Mesenchymal stem cell (in vitro differentiated cells and primary cell): ENCODE data around the gene SASH1.
A peak's percentile ranks its signal among the peaks of the same experiment; 100 is the strongest.

Experiments
- DNase-seq: peaks from one replicate; pipeline ENCODE4 v3.0.0-alpha.2; 2013
- H2AFZ ChIP-seq: one replicate; pipeline ENCODE4 v1.6.1; 2013; ENCODE audit warnings: low read depth, mild to moderate bottlenecking, control low read depth, inconsistent platforms, low read length, moderate library complexity
- H2AK5ac ChIP-seq: 2 replicates; pipeline ENCODE4 v1.6.1; 2013; ENCODE audit warnings: low read length, moderate library complexity, mild to moderate bottlenecking, inconsistent platforms; ENCODE audit not compliant: severe bottlenecking
- H2BK120ac ChIP-seq: one replicate; pipeline ENCODE4 v1.6.1; 2013; ENCODE audit warnings: low read depth, mild to moderate bottlenecking, inconsistent platforms, low read length, moderate library complexity
- H2BK12ac ChIP-seq, 2 experiments: one replicate each; pipeline ENCODE4 v1.6.1; 2013; ENCODE audit warnings: inconsistent platforms in 2 of 2, low read length in 2 of 2, mild to moderate bottlenecking in 2 of 2, moderate library complexity in 2 of 2, control low read depth in 1 of 2
- H2BK15ac ChIP-seq: one replicate; pipeline ENCODE4 v1.6.1; 2013; ENCODE audit warnings: mild to moderate bottlenecking, low read depth, inconsistent platforms; ENCODE audit not compliant: poor library complexity, severe bottlenecking
- H2BK5ac ChIP-seq: 2 replicates; pipeline ENCODE4 v1.6.1; 2013; ENCODE audit warnings: low read depth, mild to moderate bottlenecking, low read length, control low read depth, inconsistent platforms; ENCODE audit not compliant: poor library complexity, severe bottlenecking
- H3K14ac ChIP-seq, 2 experiments: one replicate each; pipeline ENCODE4 v1.6.1; 2013; ENCODE audit warnings: inconsistent platforms in 2 of 2, low read length in 2 of 2, control low read depth in 1 of 2, mild to moderate bottlenecking in 1 of 2, moderate library complexity in 1 of 2
- H3K18ac ChIP-seq, 2 experiments: one replicate each; pipeline ENCODE4 v1.6.1; 2013; ENCODE audit warnings: inconsistent platforms in 2 of 2, low read length in 2 of 2, control low read depth in 1 of 2, low read depth in 1 of 2, mild to moderate bottlenecking in 1 of 2
- H3K23ac ChIP-seq, 2 experiments: one replicate each; pipeline ENCODE4 v1.6.1; 2013; ENCODE audit warnings: inconsistent platforms in 2 of 2, low read length in 2 of 2, mild to moderate bottlenecking in 2 of 2, moderate library complexity in 2 of 2, control low read depth in 1 of 2
- H3K27ac ChIP-seq: 2 replicates; pipeline ENCODE4 v1.5.1; 2013; ENCODE audit warnings: mild to moderate bottlenecking, moderate library complexity, low read length, control low read depth, inconsistent platforms; ENCODE audit not compliant: poor library complexity, severe bottlenecking
- H3K27me3 ChIP-seq, 2 experiments: 2 replicates each; pipeline versions ENCODE4 v1.6.1 to v1.7.0; 2013; ENCODE audit warnings: low read length in 2 of 2, mild to moderate bottlenecking in 2 of 2, moderate library complexity in 2 of 2, control low read depth in 1 of 2, inconsistent platforms in 1 of 2; ENCODE audit not compliant: control insufficient read depth in 1 of 2, insufficient read depth in 1 of 2
- H3K36me3 ChIP-seq, 2 experiments: 2 replicates each; pipeline versions ENCODE4 v1.6.1 to v1.7.0; 2013; ENCODE audit warnings: low read length in 2 of 2, control low read depth in 1 of 2, inconsistent platforms in 1 of 2, low read depth in 1 of 2, mild to moderate bottlenecking in 1 of 2; ENCODE audit not compliant: insufficient read depth in 2 of 2, control insufficient read depth in 1 of 2
- H3K4ac ChIP-seq, 2 experiments: one replicate each; pipeline ENCODE4 v1.6.1; 2013; ENCODE audit warnings: inconsistent platforms in 2 of 2, low read length in 2 of 2, mild to moderate bottlenecking in 2 of 2, moderate library complexity in 2 of 2, control low read depth in 1 of 2, low read depth in 1 of 2
- H3K4me1 ChIP-seq: 2 replicates; pipeline ENCODE4 v1.6.1; 2013; ENCODE audit warnings: low read depth, low read length, control low read depth; ENCODE audit not compliant: control insufficient read depth, insufficient read depth
- H3K4me2 ChIP-seq: 2 replicates; pipeline ENCODE4 v1.6.1; 2013; ENCODE audit warnings: low read length, mild to moderate bottlenecking, inconsistent platforms; ENCODE audit not compliant: poor library complexity, severe bottlenecking
- H3K4me3 ChIP-seq, 2 experiments: 2 replicates each; pipeline versions ENCODE4 v1.5.1 to v1.7.0; 2013; ENCODE audit warnings: low read length in 2 of 2, mild to moderate bottlenecking in 2 of 2, control low read depth in 1 of 2, low read depth in 1 of 2; ENCODE audit not compliant: insufficient read depth in 1 of 2
- H3K79me1 ChIP-seq: replicated peaks from 2 replicates; pipeline ENCODE4 v1.6.1; 2013; ENCODE audit warnings: mild to moderate bottlenecking, control low read depth, low read length, inconsistent platforms; ENCODE audit not compliant: poor library complexity, severe bottlenecking
- H3K9ac ChIP-seq: 2 replicates; pipeline ENCODE4 v1.7.0; 2013; ENCODE audit warnings: mild to moderate bottlenecking, low read length, moderate library complexity
- H3K9me3 ChIP-seq: 2 replicates; pipeline ENCODE4 v1.7.0; 2013; ENCODE audit warnings: mild to moderate bottlenecking, low read length; ENCODE audit not compliant: control insufficient read depth
- H4K8ac ChIP-seq: one replicate; pipeline ENCODE4 v1.6.1; 2013; ENCODE audit warnings: inconsistent platforms, mild to moderate bottlenecking, low read length, moderate library complexity
- H4K91ac ChIP-seq: one replicate; pipeline ENCODE4 v1.6.1; 2013; ENCODE audit warnings: mild to moderate bottlenecking, low read length, inconsistent platforms
- WGBS: methylation state at CpG from one replicate; pipeline ENCODE4 v1.1.7; 2013; ENCODE audit warnings: mixed read lengths; 5-methylcytosine and 5-hydroxymethylcytosine counted together

SASH1 gene

DNA sequence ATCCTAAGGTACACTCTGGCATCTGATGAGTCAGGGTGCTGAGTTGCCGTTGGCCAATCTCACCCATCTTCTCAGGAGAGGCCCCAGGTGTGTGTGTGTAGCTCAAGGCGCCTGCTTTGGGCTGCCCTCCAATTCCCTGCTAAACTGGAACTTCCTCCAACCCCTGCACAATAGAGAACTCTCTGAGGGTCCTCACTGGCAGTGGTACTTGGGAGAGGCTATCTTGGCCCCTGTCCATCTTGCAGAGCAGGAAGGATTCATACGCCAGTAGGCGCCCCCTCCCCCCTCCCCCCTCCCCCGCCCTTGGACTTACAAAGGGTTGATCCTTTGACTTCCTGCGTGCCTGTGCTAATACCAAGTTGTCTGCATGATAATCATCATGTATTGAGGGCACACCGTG, 173.6 kb downstream of the SASH1 start:
- H2BK15ac ChIP-seq: no peak overlapping the region
- DNase-seq: no peak
- no peak overlapping the region for H3K14ac ChIP-seq
- no peak overlapping the region for H3K27ac ChIP-seq
- H3K79me1 ChIP-seq: peaks cover 24% of the 10 kb centered on the region
- H4K91ac ChIP-seq: no peak overlapping the region
- H3K9me3 ChIP-seq: no peaks in the 10 kb centered on the region
- H2BK5ac ChIP-seq: no peak overlapping the region
- H2AK5ac ChIP-seq: no peak overlapping the region
- no peak overlapping the region for H3K9ac ChIP-seq
- no peak overlapping the region for H3K4ac ChIP-seq
- H2BK12ac ChIP-seq: no peak overlapping the region
- WGBS: 76% methylated on average over 7 of the region's 7 CpGs
- H2AFZ ChIP-seq: no peak overlapping the region
- no peak overlapping the region for H3K23ac ChIP-seq
- H3K27me3 ChIP-seq: no peaks in the 10 kb centered on the region
- no peak overlapping the region for H3K4me3 ChIP-seq
- no peak overlapping the region for H2BK120ac ChIP-seq
- peak overlapping the region; percentile 24 for H4K8ac ChIP-seq
- H3K4me2 ChIP-seq: no peak overlapping the region
- H3K4me1 ChIP-seq: peaks cover 4% of the 10 kb centered on the region
- no peak overlapping the region for H3K18ac ChIP-seq
- peaks cover 21 to 73% of the 10 kb centered on the region in 2 experiments for H3K36me3 ChIP-seq

DNA sequence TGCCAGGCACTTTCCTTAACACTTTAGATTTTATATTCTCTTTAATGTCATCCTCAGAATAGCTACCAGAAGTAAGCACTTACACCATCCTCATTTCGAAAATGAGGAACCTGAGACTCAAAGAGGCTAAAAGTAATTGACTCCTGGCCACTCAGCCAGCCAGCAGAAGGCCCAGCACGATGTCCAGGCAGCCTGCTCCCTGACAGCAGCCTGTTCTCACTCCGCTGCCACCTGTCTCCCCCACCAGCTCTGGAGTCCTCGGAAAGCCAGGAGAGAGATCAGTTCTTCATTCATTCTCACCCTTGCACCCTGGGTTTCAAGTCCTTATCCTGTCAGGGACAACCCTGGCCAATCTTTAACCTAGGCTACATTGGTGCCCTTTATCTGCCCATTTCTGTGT, 174.0 kb downstream of the SASH1 start:
- no peak overlapping the region for H4K8ac ChIP-seq
- H3K9ac ChIP-seq: no peak overlapping the region
- no peak overlapping the region for H3K4me3 ChIP-seq
- H2BK120ac ChIP-seq: no peak overlapping the region
- 99% methylated on average over 4 of the region's 4 CpGs for WGBS
- peaks cover 4% of the 10 kb centered on the region for H3K4me1 ChIP-seq
- no peak overlapping the region for H2AFZ ChIP-seq
- H3K4ac ChIP-seq: no peak overlapping the region
- no peak overlapping the region for H2BK12ac ChIP-seq
- DNase-seq: no peak
- H3K18ac ChIP-seq: no peak overlapping the region
- no peak overlapping the region for H2BK5ac ChIP-seq
- H3K27me3 ChIP-seq: no peaks in the 10 kb centered on the region
- H3K9me3 ChIP-seq: no peaks in the 10 kb centered on the region
- no peak overlapping the region for H3K4me2 ChIP-seq
- peaks cover 24% of the 10 kb centered on the region for H3K79me1 ChIP-seq
- H4K91ac ChIP-seq: no peak overlapping the region
- H3K27ac ChIP-seq: no peak overlapping the region
- H3K23ac ChIP-seq: no peak overlapping the region
- H3K14ac ChIP-seq: no peak overlapping the region
- H2BK15ac ChIP-seq: no peak overlapping the region
- no peak overlapping the region for H2AK5ac ChIP-seq
- peaks cover 21 to 77% of the 10 kb centered on the region in 2 experiments for H3K36me3 ChIP-seq

DNA sequence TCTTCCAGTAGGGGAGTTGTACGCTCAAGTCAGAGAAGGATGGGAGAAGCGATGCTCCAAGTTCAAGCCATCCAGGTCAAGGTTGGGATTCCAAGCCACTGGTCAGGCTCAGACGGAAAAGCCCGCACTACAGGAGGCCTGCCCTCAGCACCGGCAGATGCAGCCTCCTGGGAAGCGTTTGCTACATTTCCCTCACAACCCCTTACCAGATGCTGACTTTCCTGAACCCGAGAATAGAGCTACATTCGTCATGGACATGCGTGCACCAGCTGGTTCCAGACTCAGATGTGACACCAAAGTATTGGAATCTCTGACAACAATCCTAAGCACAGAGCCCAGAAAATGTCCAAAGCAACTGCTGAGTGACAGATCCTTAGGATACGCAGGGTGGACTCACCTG, 174.8 kb downstream of the SASH1 start:
- H3K36me3 ChIP-seq: peaks cover 21 to 86% of the 10 kb centered on the region in 2 experiments
- no peak overlapping the region for H2AK5ac ChIP-seq
- no peak overlapping the region for H3K23ac ChIP-seq
- no peaks in the 10 kb centered on the region for H3K27me3 ChIP-seq
- no peaks in the 10 kb centered on the region for H3K9me3 ChIP-seq
- no peak overlapping the region for H2BK5ac ChIP-seq
- H3K18ac ChIP-seq: no peak overlapping the region
- no peak overlapping the region for H2BK15ac ChIP-seq
- H3K27ac ChIP-seq: no peak overlapping the region
- 95% methylated on average over 10 of the region's 10 CpGs for WGBS
- H3K9ac ChIP-seq: no peak overlapping the region
- H3K14ac ChIP-seq: no peak overlapping the region
- no peak for DNase-seq
- H2BK12ac ChIP-seq: no peak overlapping the region
- no peak overlapping the region for H4K91ac ChIP-seq
- H2BK120ac ChIP-seq: no peak overlapping the region
- no peak overlapping the region for H4K8ac ChIP-seq
- no peak overlapping the region for H3K4me3 ChIP-seq
- H3K4me1 ChIP-seq: peaks cover 4% of the 10 kb centered on the region
- H2AFZ ChIP-seq: no peak overlapping the region
- peaks cover 24% of the 10 kb centered on the region for H3K79me1 ChIP-seq
- H3K4ac ChIP-seq: no peak overlapping the region
- no peak overlapping the region for H3K4me2 ChIP-seq

DNA sequence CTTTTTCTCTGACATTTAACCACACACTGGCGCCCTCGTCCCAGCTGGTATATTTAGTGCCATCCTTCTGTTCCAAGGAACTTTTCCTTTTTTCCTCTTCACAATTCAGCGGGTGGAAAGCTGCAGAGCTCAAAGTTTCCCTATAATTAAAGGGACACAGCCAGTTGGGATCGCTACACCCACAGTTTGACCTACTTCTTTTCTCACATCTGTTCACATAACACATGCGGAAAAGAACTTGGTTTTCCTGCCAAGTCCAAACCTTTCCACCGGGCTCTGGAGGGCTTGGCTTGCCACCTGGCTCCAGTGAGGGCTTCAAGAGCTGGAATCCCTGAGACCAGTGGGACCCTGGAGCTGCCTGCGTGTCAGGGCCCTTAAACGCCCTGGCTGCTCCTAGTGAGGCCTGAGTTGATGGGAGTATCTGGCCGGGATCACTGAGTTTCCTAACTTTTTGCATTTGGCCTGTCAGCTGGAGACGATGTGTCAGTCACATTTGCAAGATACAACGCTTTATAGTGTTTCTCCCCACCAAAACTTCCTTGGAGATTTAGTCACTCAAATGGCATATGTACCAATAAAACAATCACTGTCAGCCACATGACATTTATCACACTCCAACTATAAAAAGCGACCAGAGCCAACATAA, 176.0 kb downstream of the SASH1 start:
- Histone ChIP-seq H2BK5ac (no peak overlapping the region), H2BK12ac (no peak overlapping the region), H3K14ac (no peak overlapping the region), H2AFZ (no peak overlapping the region), H3K9me3 (no peaks in the 10 kb centered on the region), H2BK15ac (no peak overlapping the region), H3K4me1 (peaks cover 4% of the 10 kb centered on the region), H3K27me3 (no peaks in the 10 kb centered on the region), H3K23ac (no peak overlapping the region), H3K9ac (peak overlapping the region; percentile 57), H3K4me3 (no peak overlapping the region), H3K79me1 (peaks cover 19% of the 10 kb centered on the region), H3K27ac (no peak overlapping the region), H3K18ac (no peak overlapping the region), H3K36me3 (peaks cover 21 to 91% of the 10 kb centered on the region in 2 experiments), H2AK5ac (no peak overlapping the region), H4K91ac (no peak overlapping the region), H2BK120ac (no peak overlapping the region), H4K8ac (no peak overlapping the region), H3K4me2 (no peak overlapping the region), H3K4ac (no peak overlapping the region)
- WGBS: 85% methylated on average over 12 of the region's 12 CpGs
- no peak for DNase-seq
